ENCODE data around the gene SAMD4A.

The SAMD4A gene

GRCh38 chr14:54568821-54569595 lies 2.1 kb downstream of the SAMD4A start:
- DNase-seq (ENCODE audit: extremely low spot score): no peak
- ChIA-PET CTCF (interaction anchor here (0.7 to 3.4 kb wide), 3 partner anchors 121 to 205 kb away, joined by 3 to 26 read pairs (median 4); no protein-coding TSS in a partner anchor), POLR2A (interaction anchor here (0.7 kb wide), 1 partner anchor 59 kb away, joined by 3 read pairs; the partner anchor contains the start of gene CGRRF1)
- TF ChIP-seq NFRKB (IDR thresholded peaks at IDR 0.05): no peak

- ChIA-PET CTCF (interaction anchor here (3.4 kb wide), 1 partner anchor 204 kb away, joined by 26 read pairs; no protein-coding TSS in a partner anchor), POLR2A (interaction anchor here (0.7 kb wide), 1 partner anchor 60 kb away, joined by 3 read pairs; the partner anchor contains the start of gene CGRRF1)
- no peak for TF ChIP-seq FOXM1 (IDR thresholded peaks at IDR 0.05; ENCODE audit: borderline replicate concordance)
- no peak for TF ChIP-seq PKNOX1 (IDR thresholded peaks at IDR 0.05)
- no peak for TF ChIP-seq L3MBTL2 (conservative IDR thresholded peaks at IDR 0.05)
- TF ChIP-seq NFRKB (IDR thresholded peaks at IDR 0.05): no peak
- no peak for TF ChIP-seq BHLHE40 (IDR thresholded peaks at IDR 0.05; ENCODE audit: borderline replicate concordance)
- no peak for TF ChIP-seq SP1 (IDR thresholded peaks at IDR 0.05)
- no peak for TF ChIP-seq LEF1 (IDR thresholded peaks at IDR 0.05; ENCODE audit: borderline replicate concordance)
- no peak for TF ChIP-seq FOXA1 (IDR thresholded peaks at IDR 0.05)
- DNase-seq (ENCODE audit: extremely low spot score): no peak
These were observed 3.1 kb downstream of the SAMD4A start for GRCh38 chr14:54570047-54570446.

GRCh38 chr14:54570631-54571415 lies 3.9 kb downstream of the SAMD4A start:
- POLR2A ChIA-PET: no interaction called here
- TF ChIP-seq ZNF384 (IDR thresholded peaks at IDR 0.05): no peak
- no peak for TF ChIP-seq SUZ12 (IDR thresholded peaks at IDR 0.05)
- CTCF ChIA-PET: no interaction called here
- DNase-seq (ENCODE audit: extremely low spot score): no peak

- DNase-seq (ENCODE audit: extremely low spot score): peak; percentile 25
- ChIA-PET CTCF (interaction anchor here (0.6 kb wide), 1 partner anchor 16 kb away, joined by 5 read pairs; no protein-coding TSS in a partner anchor), POLR2A (no interaction called here)
- TF ChIP-seq ARNT (IDR thresholded peaks at IDR 0.05) (no peak), BHLHE40 (IDR thresholded peaks at IDR 0.05; ENCODE audit: borderline replicate concordance) (no peak)
These were observed 5.4 kb downstream of the SAMD4A start for GRCh38 chr14:54572316-54572715.

GRCh38 chr14:54574528-54574927 lies 7.6 kb downstream of the SAMD4A start:
- ChIA-PET CTCF (no interaction called here), POLR2A (no interaction called here)
- DNase-seq (ENCODE audit: extremely low spot score): no peak
- TF ChIP-seq HDGF (IDR thresholded peaks at IDR 0.05; ENCODE audit: borderline replicate concordance) (no peak), BHLHE40 (IDR thresholded peaks at IDR 0.05; ENCODE audit: borderline replicate concordance) (no peak), L3MBTL2 (conservative IDR thresholded peaks at IDR 0.05) (no peak), ZNF384 (IDR thresholded peaks at IDR 0.05) (no peak), PKNOX1 (IDR thresholded peaks at IDR 0.05) (no peak), NFRKB (IDR thresholded peaks at IDR 0.05) (no peak), FOXK2 (IDR thresholded peaks at IDR 0.05) (no peak), ELF4 (IDR thresholded peaks at IDR 0.05) (no peak), ARNT (IDR thresholded peaks at IDR 0.05) (no peak)

- CTCF ChIA-PET: interaction anchor here (0.6 kb wide), 1 partner anchor 196 kb away, joined by 3 read pairs; no protein-coding TSS in a partner anchor
- POLR2A ChIA-PET: interaction anchor here (1.0 kb wide), 1 partner anchor 68 kb away, joined by 3 read pairs; the partner anchor contains the start of gene CGRRF1
- TF ChIP-seq ARNT (IDR thresholded peaks at IDR 0.05) (no peak), PKNOX1 (IDR thresholded peaks at IDR 0.05) (no peak), FOXK2 (IDR thresholded peaks at IDR 0.05) (no peak), L3MBTL2 (conservative IDR thresholded peaks at IDR 0.05) (no peak), ELF4 (IDR thresholded peaks at IDR 0.05) (no peak), FOXA1 (IDR thresholded peaks at IDR 0.05) (no peak), TARDBP (IDR thresholded peaks at IDR 0.05) (no peak), BHLHE40 (IDR thresholded peaks at IDR 0.05; ENCODE audit: borderline replicate concordance) (no peak), NFRKB (IDR thresholded peaks at IDR 0.05) (no peak), CTBP1 (IDR thresholded peaks at IDR 0.05; ENCODE audit: borderline replicate concordance) (no peak), SP1 (IDR thresholded peaks at IDR 0.05) (no peak), SUZ12 (IDR thresholded peaks at IDR 0.05) (no peak), ZNF384 (IDR thresholded peaks at IDR 0.05) (no peak), HDGF (IDR thresholded peaks at IDR 0.05; ENCODE audit: borderline replicate concordance) (no peak), LEF1 (IDR thresholded peaks at IDR 0.05; ENCODE audit: borderline replicate concordance) (no peak), FOXM1 (IDR thresholded peaks at IDR 0.05; ENCODE audit: borderline replicate concordance) (no peak)
- no peak for DNase-seq (ENCODE audit: extremely low spot score)
These were observed 10.6 kb downstream of the SAMD4A start for GRCh38 chr14:54577494-54577893.

All from HEK293T (cell line).